Thoracic aorta (tissue), 2 donors: ENCODE measurements around the gene PLEKHO2. TPM values are rescaled to one million over a fixed set of nuclear protein-coding genes. Genes with fewer than 3 reads are reported as not detected.

Experiments used
- ATAC-seq: fragments of 150-250 bp; one replicate; pipeline ENCODE4 v1.8.0; 2017; ENCODE audit warnings: low read depth; ENCODE audit not compliant: insufficient number of reproducible peaks, low FRiP score
- DNase-seq: peaks from one replicate; pipeline ENCODE4 v3.0.0-alpha.2; 2020; ENCODE audit warnings: low spot score
- H3K27ac ChIP-seq, 2 donors: fragments of 200-600 bp; sonication (generic); 1 replicate in 1 of 2; 2 replicates in 1 of 2; pipeline ENCODE4 v1.5.1; 2016; ENCODE audit warnings: mild to moderate bottlenecking in 2 of 2, moderate library complexity in 2 of 2
- H3K27me3 ChIP-seq: fragments of 200-600 bp; sonication (generic); replicated peaks from 2 replicates; pipeline ENCODE4 v1.6.0; 2016; ENCODE audit warnings: mild to moderate bottlenecking; ENCODE audit not compliant: insufficient read depth
- H3K36me3 ChIP-seq: fragments of 200-600 bp; sonication (generic); one replicate; pipeline ENCODE4 v1.5.1; 2016
- H3K4me1 ChIP-seq, 2 donors: fragments of 200-600 bp; sonication (generic); 1 replicate in 1 of 2; 2 replicates in 1 of 2; pipeline versions ENCODE4 v1.5.1 to v1.6.0; 2016; ENCODE audit warnings: low read depth in 2 of 2, mild to moderate bottlenecking in 1 of 2; ENCODE audit not compliant: control insufficient read depth in 1 of 2
- H3K4me3 ChIP-seq: fragments of 200-600 bp; sonication (generic); 2 replicates; pipeline ENCODE4 v1.5.1; 2016; ENCODE audit warnings: mild to moderate bottlenecking
- H3K9me3 ChIP-seq: fragments of 200-600 bp; sonication (generic); 2 replicates; pipeline ENCODE4 v1.5.1; 2016
- CTCF ChIP-seq: fragments of 200-600 bp; sonication (generic); IDR thresholded peaks from one replicate; pipeline ENCODE4 v1.5.1; 2019; ENCODE audit warnings: antibody characterized with exemption
- total RNA-seq, 2 donors: library from RNA; depleted of rRNA; stranded (reverse); fragments of >200 nt; gene quantifications; one replicate each; pipeline versions ENCODE4 v1.1.0 to v1.2.3, GENCODE V29; 2016

PLEKHO2 gene
- total RNA-seq, 2 donors from 2014 or later, result 50.0 to 53.8 TPM

- no peak for TF ChIP-seq CTCF
- Histone ChIP-seq H3K4me1 (peaks cover 35 to 63% of the 10 kb centered on the region in 2 donors), H3K9me3 (no peaks in the 10 kb centered on the region), H3K27me3 (no peaks in the 10 kb centered on the region), H3K27ac (no peak overlapping the region), H3K4me3 (no peak overlapping the region), H3K36me3 (peaks cover 11% of the 10 kb centered on the region)
- DNase-seq (no peak), ATAC-seq (no peak)
Measured at GRCh38 chr15:64847448-64847847, 5.7 kb downstream of the PLEKHO2 start.

- Histone ChIP-seq H3K4me3 (no peak overlapping the region), H3K4me1 (peaks cover 35 to 57% of the 10 kb centered on the region in 2 donors), H3K36me3 (peaks cover 11% of the 10 kb centered on the region), H3K27ac (no peak overlapping the region), H3K9me3 (no peaks in the 10 kb centered on the region), H3K27me3 (no peaks in the 10 kb centered on the region)
- no peak for DNase-seq
- ATAC-seq, result no peak
- TF ChIP-seq CTCF, result no peak
Measured at GRCh38 chr15:64847876-64848716, 6.4 kb downstream of the PLEKHO2 start.

- H3K27me3 ChIP-seq, result no peaks in the 10 kb centered on the region
- H3K36me3 ChIP-seq, result peaks cover 17% of the 10 kb centered on the region
- DNase-seq, result no peak
- H3K9me3 ChIP-seq, result no peaks in the 10 kb centered on the region
- no peak overlapping the region for H3K4me3 ChIP-seq
- peaks cover 36 to 53% of the 10 kb centered on the region in 2 donors for H3K4me1 ChIP-seq
- peak overlapping the region in 1 of 2 donors; percentile 28 for H3K27ac ChIP-seq
- ATAC-seq, result no peak
- no peak for TF ChIP-seq CTCF
Measured at GRCh38 chr15:64850778-64851502, 9.2 kb downstream of the PLEKHO2 start.

- peak overlapping the region; percentile 28 to 50 for H3K27ac ChIP-seq
- no peak overlapping the region for H3K4me3 ChIP-seq
- H3K27me3 ChIP-seq, result no peaks in the 10 kb centered on the region
- no peak for DNase-seq
- peaks cover 17% of the 10 kb centered on the region for H3K36me3 ChIP-seq
- peaks cover 36 to 56% of the 10 kb centered on the region in 2 donors for H3K4me1 ChIP-seq
- no peak for TF ChIP-seq CTCF
- H3K9me3 ChIP-seq, result no peaks in the 10 kb centered on the region
- no peak for ATAC-seq
Measured at GRCh38 chr15:64851503-64851840, 9.8 kb downstream of the PLEKHO2 start.

- TF ChIP-seq CTCF, result no peak
- DNase-seq, result no peak
- H3K9me3 ChIP-seq, result no peaks in the 10 kb centered on the region
- H3K27me3 ChIP-seq, result no peaks in the 10 kb centered on the region
- no peak for ATAC-seq
- peaks cover 48 to 69% of the 10 kb centered on the region in 2 donors for H3K4me1 ChIP-seq
- H3K27ac ChIP-seq, result peak overlapping the region; percentile 5 to 97
- no peak overlapping the region for H3K4me3 ChIP-seq
- peaks cover 17% of the 10 kb centered on the region for H3K36me3 ChIP-seq
Measured at GRCh38 chr15:64854041-64854440, 12.3 kb downstream of the PLEKHO2 start.
